Glutamatergic neuron (in vitro differentiated cells): ENCODE data around the gene STAG1. TPM values are rescaled to one million over a fixed set of nuclear protein-coding genes. Genes with fewer than 3 reads are reported as not detected.
"Not testable (repeated sequence)": the region's sequence is repeated elsewhere in the genome, so short reads cannot be mapped to it uniquely, and the experiment has no call there.

ENCODE experiments used
- DNase-seq: peaks from one replicate; pipeline ENCODE4 v3.0.0; 2022
- H3K27ac Mint-ChIP-seq: one replicate; pipeline ENCODE4 v1.8.0; 2020; ENCODE audit warnings: mild to moderate bottlenecking, mixed read lengths, inconsistent platforms; ENCODE audit not compliant: unreplicated experiment
- H3K27me3 Mint-ChIP-seq: one replicate; pipeline ENCODE4 v1.8.0; 2020; ENCODE audit warnings: mild to moderate bottlenecking, moderate library complexity, mixed read lengths, inconsistent platforms; ENCODE audit not compliant: unreplicated experiment
- H3K36me3 Mint-ChIP-seq: one replicate; pipeline ENCODE4 v1.8.0; 2020; ENCODE audit warnings: mild to moderate bottlenecking, mixed read lengths, inconsistent platforms; ENCODE audit not compliant: unreplicated experiment
- H3K4me1 Mint-ChIP-seq: one replicate; pipeline ENCODE4 v1.8.0; 2020; ENCODE audit warnings: mild to moderate bottlenecking, low read depth, mixed read lengths, inconsistent platforms; ENCODE audit not compliant: unreplicated experiment
- H3K4me3 Mint-ChIP-seq: one replicate; pipeline ENCODE4 v1.8.0; 2020; ENCODE audit warnings: mild to moderate bottlenecking, mixed read lengths, inconsistent platforms; ENCODE audit not compliant: unreplicated experiment
- H3K9me3 Mint-ChIP-seq: one replicate; pipeline ENCODE4 v1.8.0; 2020; ENCODE audit warnings: mild to moderate bottlenecking, moderate library complexity, mixed read lengths, inconsistent platforms; ENCODE audit not compliant: unreplicated experiment
- CTCF ChIP-seq: fragments of 200-600 bp; sonication (generic); IDR thresholded peaks from one replicate; pipeline ENCODE4 v1.5.0; 2021; ENCODE audit not compliant: partially characterized antibody, unreplicated experiment
- total RNA-seq: library from RNA; stranded (reverse); fragmentation: NEBNext Ultra II Directional; extraction: Animal tissue kit (Norgen Biotek cat#: 25700); gene quantifications from one replicate; pipeline ENCODE4 v1.2.1, GENCODE V29; 2021; ENCODE audit not compliant: unreplicated experiment

Gene STAG1
- total RNA-seq, 1 donor from 2014 or later, result 22.8 TPM

GRCh38 chr3:136667081-136667480 lies 85.1 kb downstream of the STAG1 start:
- Mint-ChIP-seq H3K4me1 (no peaks in the 10 kb centered on the region), H3K4me3 (no peak overlapping the region), H3K27ac (no peak overlapping the region), H3K27me3 (peaks cover 2% of the 10 kb centered on the region), H3K9me3 (no peaks in the 10 kb centered on the region), H3K36me3 (no peaks in the 10 kb centered on the region)
- DNase-seq, result no peak
- no peak for TF ChIP-seq CTCF

GRCh38 chr3:136666301-136666700 lies 85.9 kb downstream of the STAG1 start:
- DNase-seq, H3K27me3 Mint-ChIP-seq, H3K4me3 Mint-ChIP-seq, H3K36me3 Mint-ChIP-seq, H3K4me1 Mint-ChIP-seq, H3K27ac Mint-ChIP-seq, H3K9me3 Mint-ChIP-seq: not testable (repeated sequence)

- H3K27me3 Mint-ChIP-seq, result peaks cover 2% of the 10 kb centered on the region
- TF ChIP-seq CTCF, result no peak
- no peaks in the 10 kb centered on the region for H3K9me3 Mint-ChIP-seq
- no peak overlapping the region for H3K27ac Mint-ChIP-seq
- H3K4me1 Mint-ChIP-seq, result peaks cover 6% of the 10 kb centered on the region
- no peak for DNase-seq
- H3K36me3 Mint-ChIP-seq, result no peaks in the 10 kb centered on the region
- H3K4me3 Mint-ChIP-seq, result no peak overlapping the region
Observed at GRCh38 chr3:136664771-136665170, 87.4 kb downstream of the STAG1 start.

- Mint-ChIP-seq H3K27me3 (no peaks in the 10 kb centered on the region), H3K4me1 (peaks cover 19% of the 10 kb centered on the region), H3K36me3 (no peaks in the 10 kb centered on the region), H3K9me3 (no peaks in the 10 kb centered on the region), H3K27ac (no peak overlapping the region), H3K4me3 (no peak overlapping the region)
- no peak for DNase-seq
- TF ChIP-seq CTCF, result no peak
Observed at GRCh38 chr3:136661282-136661681, 90.9 kb downstream of the STAG1 start.

- Mint-ChIP-seq H3K27me3 (no peaks in the 10 kb centered on the region), H3K4me3 (peak overlapping the region; percentile 61), H3K36me3 (peaks cover 7% of the 10 kb centered on the region), H3K9me3 (no peaks in the 10 kb centered on the region), H3K4me1 (peaks cover 19% of the 10 kb centered on the region), H3K27ac (peak overlapping the region; percentile 84)
- TF ChIP-seq CTCF, result no peak
- peak; percentile 43 for DNase-seq
Observed at GRCh38 chr3:136658946-136659682, 93.1 kb downstream of the STAG1 start.
